ENCODE results near the gene GREB1L. TPM values are rescaled to one million over a fixed set of nuclear protein-coding genes. Genes with fewer than 3 reads are reported as not detected.

The GREB1L gene
- total RNA-seq, 1 donor from 2014 or later = 0.79 TPM

- Histone ChIP-seq H3K27me3 (ENCODE audit: control insufficient read depth, insufficient read depth, low read length) (no peaks in the 10 kb centered on the region), H3K36me3 (ENCODE audit: control insufficient read depth, insufficient read depth, low read length) (no peaks in the 10 kb centered on the region), H3K4me3 (ENCODE audit: low read depth, low read length) (no peak overlapping the region)
- DNase-seq (ENCODE audit: low read depth) (no peak), FAIRE-seq (no peak)
- no peak for TF ChIP-seq CTCF (IDR thresholded peaks at IDR 0.05; ENCODE audit: insufficient read depth, low read length, severe bottlenecking)
These were observed 219.4 kb downstream of the GREB1L start for GRCh38 chr18:21461460-21461859.

GRCh38 chr18:21463718-21464117, 221.7 kb downstream of the GREB1L start:
- Histone ChIP-seq H3K4me3 (ENCODE audit: low read depth, low read length) (no peak overlapping the region), H3K36me3 (ENCODE audit: control insufficient read depth, insufficient read depth, low read length) (no peaks in the 10 kb centered on the region), H3K27me3 (ENCODE audit: control insufficient read depth, insufficient read depth, low read length) (no peaks in the 10 kb centered on the region)
- no peak for DNase-seq (ENCODE audit: low read depth)
- TF ChIP-seq CTCF (IDR thresholded peaks at IDR 0.05; ENCODE audit: insufficient read depth, low read length, severe bottlenecking) = no peak
- FAIRE-seq = no peak

- TF ChIP-seq CTCF (IDR thresholded peaks at IDR 0.05; ENCODE audit: insufficient read depth, low read length, severe bottlenecking) = no peak
- Histone ChIP-seq H3K36me3 (ENCODE audit: control insufficient read depth, insufficient read depth, low read length) (no peaks in the 10 kb centered on the region), H3K27me3 (ENCODE audit: control insufficient read depth, insufficient read depth, low read length) (no peaks in the 10 kb centered on the region), H3K4me3 (ENCODE audit: low read depth, low read length) (no peak overlapping the region)
- FAIRE-seq (no peak), DNase-seq (ENCODE audit: low read depth) (no peak)
These were observed 226.6 kb downstream of the GREB1L start for GRCh38 chr18:21468514-21469164.

GRCh38 chr18:21472741-21473140, 230.7 kb downstream of the GREB1L start:
- no peaks in the 10 kb centered on the region for H3K27me3 ChIP-seq (ENCODE audit: control insufficient read depth, insufficient read depth, low read length)
- DNase-seq (ENCODE audit: low read depth) (no peak), FAIRE-seq (no peak)
- H3K4me3 ChIP-seq (ENCODE audit: low read depth, low read length) = no peak overlapping the region
- no peak for TF ChIP-seq CTCF (IDR thresholded peaks at IDR 0.05; ENCODE audit: insufficient read depth, low read length, severe bottlenecking)
- H3K36me3 ChIP-seq (ENCODE audit: control insufficient read depth, insufficient read depth, low read length) = no peaks in the 10 kb centered on the region

GRCh38 chr18:21474621-21475020, 232.6 kb downstream of the GREB1L start:
- Histone ChIP-seq H3K36me3 (ENCODE audit: control insufficient read depth, insufficient read depth, low read length) (no peaks in the 10 kb centered on the region), H3K4me3 (ENCODE audit: low read depth, low read length) (no peak overlapping the region), H3K27me3 (ENCODE audit: control insufficient read depth, insufficient read depth, low read length) (no peaks in the 10 kb centered on the region)
- DNase-seq (ENCODE audit: low read depth) (no peak), FAIRE-seq (no peak)
- TF ChIP-seq CTCF (IDR thresholded peaks at IDR 0.05; ENCODE audit: insufficient read depth, low read length, severe bottlenecking) = no peak

GRCh38 chr18:21479721-21480120, 237.7 kb downstream of the GREB1L start:
- Histone ChIP-seq H3K4me3 (ENCODE audit: low read depth, low read length) (no peak overlapping the region), H3K27me3 (ENCODE audit: control insufficient read depth, insufficient read depth, low read length) (no peaks in the 10 kb centered on the region), H3K36me3 (ENCODE audit: control insufficient read depth, insufficient read depth, low read length) (no peaks in the 10 kb centered on the region)
- no peak for TF ChIP-seq CTCF (IDR thresholded peaks at IDR 0.05; ENCODE audit: insufficient read depth, low read length, severe bottlenecking)
- FAIRE-seq (no peak), DNase-seq (ENCODE audit: low read depth) (no peak)

All from bronchial epithelial cell (primary cell).